Endothelial cell of umbilical vein (primary cell): Measurements from ENCODE around the gene GULP1. TPM values are rescaled to one million over a fixed set of nuclear protein-coding genes. Genes with fewer than 3 reads are reported as not detected.

ENCODE experiments used
- BruUV-seq: library from RNA; stranded (reverse); fragments of 400-500 nt; replicated peaks from 2 replicates; lab custom pipeline; 2021; lab: Mats Ljungman, UMichigan
- CTCF ChIA-PET: fragments of 300-600, 350-600 bp; sonication (Branson Sonifier 250); formaldehyde crosslinking; loops from one replicate; lab custom pipeline; 2021; ENCODE audit warnings: antibody characterized with exemption, inconsistent platforms; lab: Charles Lee
- POLR2A ChIA-PET: fragments of 300-600, 350-600 bp; sonication (Branson Sonifier 250); formaldehyde crosslinking; loops from one replicate; lab custom pipeline; 2021; ENCODE audit warnings: antibody characterized with exemption, inconsistent platforms; lab: Charles Lee
- DNase-seq: peaks from one replicate; pipeline ENCODE4 v3.0.0-alpha.2; 2011; ENCODE audit warnings: low read depth, low spot score
- FAIRE-seq: peaks from 2 replicates; lab custom pipeline; 2011; peaks lifted over from hg19 to GRCh38; lab: Jason Lieb, UNC
- H2AFZ ChIP-seq: 2 replicates; pipeline ENCODE4 v1.6.0; 2012; ENCODE audit warnings: low read depth, low read length, control low read depth, inconsistent platforms
- H3K27ac ChIP-seq: 2 replicates; pipeline ENCODE4 v1.5.1; 2011; ENCODE audit warnings: low read depth, mild to moderate bottlenecking, control low read depth, low read length, moderate library complexity; ENCODE audit not compliant: insufficient read depth
- H3K27me3 ChIP-seq, 2 experiments: 2 replicates each; pipeline versions ENCODE4 v1.6.0 to v1.6.1; 2011; ENCODE audit warnings: low read length in 2 of 2, mixed read lengths in 1 of 2; ENCODE audit not compliant: control insufficient read depth in 2 of 2, insufficient read depth in 2 of 2
- H3K36me3 ChIP-seq, 2 experiments: 2 replicates in 1 of 2; 3 replicates in 1 of 2; pipeline ENCODE4 v1.5.1; 2011; ENCODE audit warnings: low read length in 2 of 2, mild to moderate bottlenecking in 1 of 2, moderate library complexity in 1 of 2; ENCODE audit not compliant: control insufficient read depth in 2 of 2, insufficient read depth in 2 of 2; ENCODE audit errors: extremely low read depth in 1 of 2
- H3K4me1 ChIP-seq: 3 replicates; pipeline ENCODE4 v1.5.1; 2011; ENCODE audit warnings: mild to moderate bottlenecking, low read length; ENCODE audit not compliant: control insufficient read depth, insufficient read depth; ENCODE audit errors: extremely low read depth
- H3K4me2 ChIP-seq: 2 replicates; pipeline ENCODE4 v1.6.1; 2011; ENCODE audit warnings: low read length, control low read depth, mixed read lengths; ENCODE audit not compliant: insufficient read depth
- H3K4me3 ChIP-seq, 3 experiments: fragments of 200-600 bp in 1 of 3; sonication (generic), shearing (Covaris generic) in 1 of 3; replicated peaks in 1 of 3; 2 replicates each; pipeline ENCODE4 v1.5.1; 2011 to 2016; ENCODE audit warnings: control low read depth in 3 of 3, low read length in 3 of 3, mild to moderate bottlenecking in 2 of 3, inconsistent platforms in 1 of 3, low read depth in 1 of 3, moderate library complexity in 1 of 3; ENCODE audit not compliant: insufficient read depth in 1 of 3
- H3K79me2 ChIP-seq: 2 replicates; pipeline ENCODE4 v1.6.0; 2012; ENCODE audit warnings: low read length, inconsistent platforms; ENCODE audit not compliant: control insufficient read depth, insufficient read depth
- H3K9ac ChIP-seq: replicated peaks from 2 replicates; pipeline ENCODE3; 2011; ENCODE audit warnings: low read length, control low read depth; ENCODE audit not compliant: insufficient read depth; ENCODE audit errors: extremely low read depth
- H3K9me1 ChIP-seq: replicated peaks from 3 replicates; pipeline ENCODE4 v1.6.0; 2011; ENCODE audit warnings: mild to moderate bottlenecking, low read length; ENCODE audit not compliant: control insufficient read depth, insufficient read depth; ENCODE audit errors: extremely low read depth
- H3K9me3 ChIP-seq: replicated peaks from 2 replicates; pipeline ENCODE4 v1.5.1; 2012; ENCODE audit warnings: low read length, inconsistent platforms; ENCODE audit not compliant: control insufficient read depth, insufficient read depth
- H4K20me1 ChIP-seq: replicated peaks from 2 replicates; pipeline ENCODE3; 2011; ENCODE audit warnings: mild to moderate bottlenecking, low read length; ENCODE audit not compliant: control insufficient read depth, insufficient read depth; ENCODE audit errors: extremely low read depth
- CTCF ChIP-seq, 2 donors: IDR thresholded peaks; 1 replicate in 1 of 2; 2 replicates in 1 of 2; pipeline ENCODE4 v1.5.1; 2011; ENCODE audit warnings: low read length in 2 of 2, mild to moderate bottlenecking in 2 of 2, moderate library complexity in 2 of 2, control low read depth in 1 of 2, inconsistent platforms in 1 of 2, low read depth in 1 of 2; ENCODE audit not compliant: insufficient read depth in 1 of 2; ENCODE audit errors: extremely low read depth in 1 of 2
- EZH2 ChIP-seq: IDR thresholded peaks from 2 replicates; pipeline ENCODE4 v1.6.1; 2012; ENCODE audit warnings: borderline replicate concordance, low read depth, mild to moderate bottlenecking, moderate library complexity, low read length, inconsistent platforms; ENCODE audit not compliant: severe bottlenecking
- FOS ChIP-seq: IDR thresholded peaks from 2 replicates; pipeline ENCODE4 v1.6.1; 2011; ENCODE audit warnings: mild to moderate bottlenecking, low read length, moderate library complexity, borderline replicate concordance; ENCODE audit not compliant: insufficient read depth
- GATA2 ChIP-seq: IDR thresholded peaks from 2 replicates; pipeline ENCODE4 v1.7.0; 2011; ENCODE audit warnings: low read depth, mild to moderate bottlenecking, moderate library complexity, mixed read lengths, low read length; ENCODE audit not compliant: insufficient read length, insufficient read depth
- JUN ChIP-seq: IDR thresholded peaks from 2 replicates; pipeline ENCODE4 v1.6.1; 2011; ENCODE audit warnings: borderline replicate concordance, low read depth; ENCODE audit not compliant: insufficient read length, insufficient read depth
- MYC ChIP-seq: IDR thresholded peaks from one replicate; pipeline ENCODE4 v1.6.1; 2011; ENCODE audit warnings: mild to moderate bottlenecking, low read depth, low read length
- POLR2A ChIP-seq: IDR thresholded peaks from 2 replicates; pipeline ENCODE4 v1.6.1; 2012; ENCODE audit warnings: low read depth, mild to moderate bottlenecking, control low read depth, low read length
- POLR2AphosphoS5 ChIP-seq: IDR thresholded peaks from 2 replicates; pipeline ENCODE4 v1.6.1; 2012; ENCODE audit warnings: low read depth, mild to moderate bottlenecking, control low read depth, low read length, moderate library complexity; ENCODE audit not compliant: insufficient read depth
- dilution Hi-C: fragments of 300-500 bp; cut with MboI; formaldehyde crosslinking; loops from one replicate; pipeline ENCODE4 v1.15.0; 2019; ENCODE audit warnings: low sequenced_read_pairs; ENCODE audit not compliant: extremely low pct_ligation_motif_present
- intact Hi-C: fragments of 100-400 bp; cut with micrococcal nuclease; formaldehyde crosslinking; loops from one replicate; pipeline ENCODE4 v1.10.0; 2022
- polyA plus RNA-seq, 4 experiments: library from polyadenylated mRNA; depleted of rRNA in 3 of 4; stranded (reverse) in 3 of 4; unstranded in 1 of 4; fragments of >200 nt; gene quantifications; 2 replicates each; pipeline versions ENCODE4 v1.2.1 to v1.2.3, GENCODE V29; 2011 to 2012; ENCODE audit warnings: missing spikeins in 1 of 4
- total RNA-seq: library from RNA; stranded (reverse); gene quantifications from 2 replicates; pipeline ENCODE4 v1.2.3, GENCODE V29; 2021
- TF ChIP-seq, protein P1 (sequence below): IDR thresholded peaks from 2 replicates; pipeline ENCODE4 v1.6.1; 2011; ENCODE audit not compliant: insufficient read depth, insufficient read length

The GULP1 gene
- total and polyA plus RNA-seq, 2 donors (not counting 3 experiments of a cell fraction or from before 2014, with no cell fraction given) = 24.4 to 53.8 TPM

GRCh38 chr2:188364033-188364630, 72.5 kb downstream of the GULP1 start:
- Histone ChIP-seq H3K4me3 (no peak overlapping the region), H3K9ac (no peak overlapping the region), H3K4me1 (no peaks in the 10 kb centered on the region), H3K9me3 (no peaks in the 10 kb centered on the region), H2AFZ (no peak overlapping the region), H3K27ac (no peak overlapping the region), H4K20me1 (peaks cover 5% of the 10 kb centered on the region), H3K79me2 (peaks cover 8% of the 10 kb centered on the region), H3K9me1 (no peaks in the 10 kb centered on the region), H3K27me3 (no peaks in the 10 kb centered on the region), H3K36me3 (no peaks in the 10 kb centered on the region), H3K4me2 (no peak overlapping the region)
- dilution Hi-C loops (no loop called here), intact Hi-C loops (loop anchor here (10.0 kb wide), 1 partner anchor 249 kb away; no protein-coding TSS in a partner anchor)
- ChIA-PET POLR2A (no interaction called here), CTCF (interaction anchor here (1.6 kb wide), 1 partner anchor 72 kb away, joined by 4 read pairs; the partner anchor contains the start of gene GULP1)
- no TSS peak for BruUV-seq
- no peak for DNase-seq
- no peak for TF ChIP-seq POLR2AphosphoS5
- TF ChIP-seq, protein P1, sequence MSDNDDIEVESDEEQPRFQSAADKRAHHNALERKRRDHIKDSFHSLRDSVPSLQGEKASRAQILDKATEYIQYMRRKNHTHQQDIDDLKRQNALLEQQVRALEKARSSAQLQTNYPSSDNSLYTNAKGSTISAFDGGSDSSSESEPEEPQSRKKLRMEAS = no peak
- no peak for FAIRE-seq

DNA sequence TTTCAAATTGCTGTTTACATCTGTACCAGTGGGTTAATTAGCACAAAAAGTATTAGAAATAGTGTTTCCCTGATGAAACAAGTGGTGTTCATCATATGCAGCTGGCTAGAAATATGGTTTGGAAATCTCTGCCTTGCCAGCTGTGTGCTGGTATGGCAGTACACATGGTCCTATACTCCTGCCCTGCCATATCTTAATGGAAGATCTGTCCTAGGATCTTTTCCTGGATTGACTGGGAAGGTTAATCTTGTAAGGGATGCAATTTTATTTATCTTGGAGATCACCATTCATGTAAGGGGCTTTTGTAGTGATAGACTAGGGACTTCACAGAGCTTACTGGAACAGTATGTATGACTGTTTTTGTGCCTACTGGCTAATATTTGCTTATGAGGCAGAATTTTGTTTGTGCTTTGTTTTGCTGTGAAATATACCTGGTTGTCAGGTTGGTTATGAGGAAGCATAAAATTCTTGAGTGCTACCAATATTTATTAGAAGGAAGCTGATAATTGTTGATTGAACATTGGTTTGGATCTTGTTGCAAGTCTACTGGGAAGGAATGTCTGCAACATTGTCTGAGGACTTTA, 73.5 kb downstream of the GULP1 start:
- no peak overlapping the region for H3K9ac ChIP-seq
- no peaks in the 10 kb centered on the region for H3K27me3 ChIP-seq
- H3K4me3 ChIP-seq = no peak overlapping the region
- no peaks in the 10 kb centered on the region for H3K9me3 ChIP-seq
- no peak overlapping the region for H2AFZ ChIP-seq
- no peaks in the 10 kb centered on the region for H3K9me1 ChIP-seq
- H3K36me3 ChIP-seq = no peaks in the 10 kb centered on the region
- ChIA-PET POLR2A (no interaction called here), CTCF (interaction anchor here (7.5 kb wide), 1 partner anchor 72 kb away, joined by 122 read pairs; the partner anchor contains the start of gene GULP1)
- dilution Hi-C loops (no loop called here), intact Hi-C loops (loop anchor here (5.0 to 10.0 kb wide), 3 partner anchors 147 to 783 kb away; no protein-coding TSS in a partner anchor)
- FAIRE-seq = no peak
- H3K4me2 ChIP-seq = no peak overlapping the region
- no peaks in the 10 kb centered on the region for H3K4me1 ChIP-seq
- TF ChIP-seq CTCF (IDR thresholded peaks at IDR 0.05; ENCODE audit: extremely low read depth in 1 of 2, insufficient read depth in 1 of 2, low read depth in 1 of 2, low read length in 2 of 2) = no peak
- TF ChIP-seq JUN = no peak
- TF ChIP-seq FOS = no peak
- TF ChIP-seq POLR2A = no peak
- TF ChIP-seq POLR2AphosphoS5 = no peak
- TF ChIP-seq, protein P1 = no peak
- TF ChIP-seq EZH2 = no peak
- TF ChIP-seq GATA2 = no peak
- no peak for TF ChIP-seq MYC
- H3K27ac ChIP-seq = no peak overlapping the region
- H3K79me2 ChIP-seq = peaks cover 6% of the 10 kb centered on the region
- DNase-seq = no peak
- H4K20me1 ChIP-seq = no peaks in the 10 kb centered on the region
- no TSS peak for BruUV-seq
